K562 (cell line): ENCODE results near the gene CISTR. TPM values are rescaled to one million over a fixed set of nuclear protein-coding genes. Genes with fewer than 3 reads are reported as not detected.

Source experiments
- ATAC-seq: fragments of 200-7000 bp; cut with Tn5 transposase; 3 replicates; pipeline ENCODE4 v1.9.1; 2020; ENCODE audit warnings: moderate library complexity
- BruUV-seq: library from RNA; stranded (reverse); fragments of 400-500 nt; replicated peaks from 2 replicates; lab custom pipeline; 2021; lab: Mats Ljungman, UMichigan
- CTCF ChIA-PET: fragments of 300-600 bp; formaldehyde crosslinking; extraction: SDS; loops from one replicate; lab custom pipeline; 2021; ENCODE audit warnings: low intra/inter-chr PET ratio; lab: Yijun Ruan, JAX
- POLR2A ChIA-PET: fragments of 300-600, 350-650 bp; sonication (Branson Sonifier 250); formaldehyde crosslinking; extraction: SDS; loops from one replicate; lab custom pipeline; 2021; ENCODE audit warnings: antibody characterized with exemption, inconsistent platforms; lab: Yijun Ruan, JAX
- DNase-seq, 4 experiments: peaks; one replicate each; pipeline versions ENCODE4 v3.0.0 to v3.0.0-alpha.2; 2011 to 2018; ENCODE audit warnings: low spot score in 3 of 4, mixed read lengths in 3 of 4; ENCODE audit errors: extremely low read depth in 1 of 4
- FAIRE-seq: peaks from 2 replicates; lab custom pipeline; 2011; peaks lifted over from hg19 to GRCh38; lab: Jason Lieb, UNC
- H2AFZ ChIP-seq: 2 replicates; pipeline ENCODE4 v1.6.0; 2011; ENCODE audit warnings: low read depth, low read length, control low read depth, inconsistent platforms
- H3K27ac ChIP-seq: fragments of 200-600 bp; 3 replicates; pipeline ENCODE4 v1.8.0; 2011; ENCODE audit warnings: low read depth, mild to moderate bottlenecking, control low read depth, inconsistent platforms, low read length, moderate library complexity, mixed read lengths; ENCODE audit errors: extremely low read depth
- H3K27me3 ChIP-seq, 2 experiments: fragments of 300-600 bp in 1 of 2; 2 replicates in 1 of 2; 3 replicates in 1 of 2; pipeline versions ENCODE4 v1.6.0 to v1.8.0; 2011; ENCODE audit warnings: inconsistent platforms in 2 of 2, low read length in 2 of 2, mild to moderate bottlenecking in 1 of 2, mixed read lengths in 1 of 2, moderate library complexity in 1 of 2; ENCODE audit not compliant: control insufficient read depth in 2 of 2, insufficient read depth in 2 of 2
- H3K36me3 ChIP-seq: fragments of 300-600 bp; 3 replicates; pipeline ENCODE4 v1.8.0; 2011; ENCODE audit warnings: mild to moderate bottlenecking, low read length, inconsistent platforms; ENCODE audit not compliant: control insufficient read depth, insufficient read depth
- H3K4me1 ChIP-seq, 2 experiments: fragments of 200-600 bp in 1 of 2; replicated peaks in 1 of 2; 2 replicates in 1 of 2; 3 replicates in 1 of 2; pipeline versions ENCODE4 v1.5.1 to v1.8.0; 2011; ENCODE audit warnings: inconsistent platforms in 2 of 2, low read length in 2 of 2, mild to moderate bottlenecking in 1 of 2, mixed read lengths in 1 of 2, moderate library complexity in 1 of 2; ENCODE audit not compliant: control insufficient read depth in 2 of 2, insufficient read depth in 2 of 2
- H3K4me2 ChIP-seq: 2 replicates; pipeline ENCODE4 v1.6.1; 2011; ENCODE audit warnings: low read length, control low read depth, inconsistent platforms, mixed read lengths; ENCODE audit not compliant: insufficient read depth
- H3K4me3 ChIP-seq: fragments of 200-600 bp; sonication (generic), shearing (Covaris generic); 2 replicates; pipeline ENCODE4 v1.5.1; 2016; ENCODE audit warnings: control low read depth, inconsistent platforms
- H3K79me2 ChIP-seq: fragments of 200-600 bp; 3 replicates; pipeline ENCODE4 v1.8.0; 2011; ENCODE audit warnings: low read length, inconsistent platforms; ENCODE audit not compliant: control insufficient read depth, insufficient read depth
- H3K9ac ChIP-seq, 2 experiments: 2 replicates each; pipeline versions ENCODE4 v1.6.0 to v1.6.1; 2011; ENCODE audit warnings: low read depth in 2 of 2, low read length in 2 of 2, control low read depth in 1 of 2, inconsistent platforms in 1 of 2, mild to moderate bottlenecking in 1 of 2, mixed read lengths in 1 of 2; ENCODE audit not compliant: insufficient read depth in 1 of 2
- H3K9me1 ChIP-seq: one replicate; pipeline ENCODE4 v1.6.0; 2011; ENCODE audit warnings: inconsistent platforms, mild to moderate bottlenecking, low read length, moderate library complexity; ENCODE audit not compliant: control insufficient read depth, insufficient read depth
- H3K9me3 ChIP-seq: replicated peaks from 2 replicates; pipeline ENCODE4 v1.5.1; 2011; ENCODE audit warnings: low read depth, low read length, inconsistent platforms; ENCODE audit not compliant: control insufficient read depth, insufficient read depth
- H4K20me1 ChIP-seq: replicated peaks from 2 replicates; pipeline ENCODE4 v1.6.1; 2011; ENCODE audit warnings: low read length, inconsistent platforms, mixed read lengths; ENCODE audit not compliant: control insufficient read depth, insufficient read depth
- ARNT ChIP-seq, 2 experiments: fragments of 450-650 bp; IDR thresholded peaks; 2 replicates each; pipeline ENCODE4 v1.6.1; 2016; ENCODE audit warnings: mild to moderate bottlenecking in 1 of 2
- ELF4 ChIP-seq: fragments of 450-650 bp; formaldehyde crosslinking; IDR thresholded peaks from 2 replicates; pipeline ENCODE4 v1.4.0; 2022; ENCODE audit warnings: missing genetic modification characterization
- HOXB6 ChIP-seq: fragments of 250-450 bp; sonication (Bioruptor Pico); IDR thresholded peaks from 2 replicates; pipeline ENCODE4 v1.5.1; 2022; ENCODE audit warnings: mild to moderate bottlenecking, borderline replicate concordance
- KDM5B ChIP-seq: fragments of 200-600 bp; sonication (generic); IDR thresholded peaks from 2 replicates; pipeline ENCODE4 v1.6.1; 2012; ENCODE audit warnings: low read depth, mild to moderate bottlenecking, moderate library complexity, low read length, control low read depth, inconsistent platforms; ENCODE audit not compliant: insufficient replicate concordance
- MTF1 ChIP-seq: fragments of 250-450 bp; sonication (Bioruptor Pico); IDR thresholded peaks from 2 replicates; pipeline ENCODE4 v1.9.0; 2021; ENCODE audit warnings: moderate library complexity, mild to moderate bottlenecking, inconsistent platforms, borderline replicate concordance
- NFIC ChIP-seq: fragments of 450-650 bp; IDR thresholded peaks from 2 replicates; pipeline ENCODE4 v1.6.1; 2017; ENCODE audit warnings: mild to moderate bottlenecking, inconsistent platforms
- OTX1 ChIP-seq: fragments of 450-650 bp; formaldehyde crosslinking; IDR thresholded peaks from 2 replicates; pipeline ENCODE4 v1.4.0; 2022; ENCODE audit warnings: mild to moderate bottlenecking
- SOX6 ChIP-seq: fragments of 450-650 bp; IDR thresholded peaks from 2 replicates; pipeline ENCODE4 v1.6.1; 2014; ENCODE audit warnings: mild to moderate bottlenecking
- ZC3H8 ChIP-seq: fragments of 450-650 bp; IDR thresholded peaks from 2 replicates; pipeline ENCODE4 v1.6.1; 2017
- ZNF263 ChIP-seq: sonication (generic); formaldehyde crosslinking; IDR thresholded peaks from 2 replicates; pipeline ENCODE4 v1.8.0; 2022; ENCODE audit warnings: mild to moderate bottlenecking, missing genetic modification reagents, borderline replicate concordance
- WGBS: fragments of 100-300 bp; shearing (Covaris generic); methylation state at CpG from one replicate; pipeline ENCODE4 v1.1.6; 2016; ENCODE audit warnings: low coverage, mixed read lengths; ENCODE audit not compliant: insufficient coverage; ENCODE audit errors: missing lambda C conversion rate; 5-methylcytosine and 5-hydroxymethylcytosine counted together
- in situ Hi-C: fragments of 300-500 bp; cut with MboI; formaldehyde crosslinking; loops from 4 replicates; pipeline ENCODE4 v1.15.0; 2018; ENCODE audit warnings: inconsistent platforms, mixed read lengths
- intact Hi-C: fragments of 100-400 bp; cut with micrococcal nuclease; formaldehyde crosslinking; loops from 2 replicates; pipeline ENCODE4 v1.14.2; 2022
- polyA plus RNA-seq, 8 experiments: library from polyadenylated mRNA; depleted of rRNA in 4 of 8; stranded (reverse) in 5 of 8; unstranded in 3 of 8; fragments of >200 nt; fragmentation: Nextera tagmentation in 2 of 8; fragmentation: Illumina TruSeq in 1 of 8; extraction: Ambion mirVana in 2 of 8; extraction: Trizol in 1 of 8; gene quantifications; 2 replicates each; pipeline versions ENCODE4 v1.2.1 to v1.2.3, GENCODE V29; 2011 to 2014; ENCODE audit warnings: inconsistent platforms in 1 of 8, missing spikeins in 1 of 8
- total RNA-seq, 7 experiments: library from RNA; depleted of rRNA in 6 of 7; stranded (reverse); fragments of >200 nt in 6 of 7; fragmentation: Illumina TruSeq in 2 of 7; extraction: Trizol in 2 of 7; gene quantifications; 2 replicates each; pipeline versions ENCODE4 v1.2.1 to v1.2.3, GENCODE V29; 2011 to 2021; ENCODE audit warnings: low replicate concordance in 1 of 7
- TF ChIP-seq, protein P1 (sequence below): fragments of 250-450 bp; sonication (Bioruptor Pico); IDR thresholded peaks from 2 replicates; pipeline ENCODE4 v1.8.0; 2021; ENCODE audit warnings: borderline replicate concordance, mild to moderate bottlenecking, moderate library complexity; ENCODE audit not compliant: poor library complexity, severe bottlenecking
- TF ChIP-seq, protein P2 (sequence below): sonication (generic); formaldehyde crosslinking; IDR thresholded peaks from 2 replicates; pipeline ENCODE4 v1.8.1; 2023; ENCODE audit warnings: mild to moderate bottlenecking, missing genetic modification reagents

Gene CISTR
- total and polyA plus RNA-seq, 9 of the 15 experiments (the other 6 are each of a cell fraction or from before 2014, with no cell fraction given): not detected

DNA sequence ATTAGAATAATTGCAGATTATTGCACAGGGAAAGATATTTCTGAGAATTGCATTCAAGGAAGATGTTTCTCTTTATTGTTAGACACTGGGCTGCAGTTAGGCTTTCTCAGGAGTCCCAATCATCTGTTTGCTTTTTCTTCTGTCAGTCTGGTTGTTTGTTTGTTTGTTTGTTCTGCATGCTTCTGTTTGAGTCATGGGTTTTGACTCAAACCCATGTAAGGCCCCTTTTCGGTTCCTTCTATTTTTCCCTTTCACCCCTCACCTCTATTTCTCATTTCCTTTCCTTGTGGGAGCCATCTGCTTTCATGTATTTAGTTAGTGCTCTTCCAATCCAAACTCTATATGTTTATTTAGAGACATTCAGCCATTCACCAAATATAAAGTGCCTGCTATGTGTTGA is 25.1 kb upstream of the CISTR start (continued):
- TF ChIP-seq ELF4 (CRISPR knock-in tag): no peak
- TF ChIP-seq SOX6: no peak
- no peak for TF ChIP-seq HOXB6 (CRISPR knock-in tag)
- TF ChIP-seq KDM5B: no peak

DNA sequence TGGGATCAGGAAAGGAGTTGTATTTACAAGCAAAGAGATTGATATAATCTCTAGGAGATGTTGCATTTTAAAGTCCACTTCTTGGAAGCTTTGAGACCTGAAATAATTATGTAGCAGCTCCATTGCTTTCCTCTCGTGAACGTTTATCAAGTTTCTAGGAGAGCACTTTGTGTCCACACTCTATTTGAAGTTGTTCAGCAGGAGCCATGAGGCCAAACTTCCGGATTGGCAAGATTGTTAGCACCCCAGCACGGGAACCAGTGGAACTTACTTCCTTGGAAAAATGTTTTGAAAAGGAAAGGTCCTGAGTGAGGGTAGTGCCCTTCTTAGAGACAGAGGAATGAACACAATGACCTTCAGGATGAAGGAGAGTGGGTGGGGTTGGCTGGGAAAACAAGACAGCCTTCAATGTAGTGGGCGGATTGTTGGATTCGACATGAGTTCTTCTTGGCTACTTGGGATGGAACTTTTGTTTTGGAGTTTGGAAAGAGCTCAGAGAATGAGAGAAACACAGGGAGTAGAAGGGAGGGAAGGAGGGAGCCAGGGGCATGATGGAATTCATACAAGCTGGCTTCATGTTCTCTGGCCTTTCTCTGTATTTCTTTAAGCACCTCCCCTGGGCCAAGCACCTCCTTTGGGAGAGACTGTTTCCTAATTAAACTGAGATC is 23.8 kb upstream of the CISTR start:
- WGBS: 0% methylated on average over 6 of the region's 6 CpGs
- FAIRE-seq (no peak), DNase-seq (no peak), ATAC-seq (no peak)
- no peaks in the 10 kb centered on the region for H4K20me1 ChIP-seq
- no peaks in the 10 kb centered on the region for H3K36me3 ChIP-seq
- no peaks in the 10 kb centered on the region for H3K79me2 ChIP-seq
- in situ Hi-C loops: no loop called here
- H3K9ac ChIP-seq: no peak overlapping the region
- no peaks in the 10 kb centered on the region for H3K9me1 ChIP-seq
- H3K9me3 ChIP-seq: no peaks in the 10 kb centered on the region
- H3K4me2 ChIP-seq: no peak overlapping the region
- CTCF ChIA-PET: interaction anchor here (0.6 kb wide), 1 partner anchor 34 kb away, joined by 5 read pairs; no protein-coding TSS in a partner anchor
- no peak overlapping the region for H2AFZ ChIP-seq
- BruUV-seq: no TSS peak
- no peaks in the 10 kb centered on the region for H3K4me1 ChIP-seq
- no peak overlapping the region for H3K27ac ChIP-seq
- no peak overlapping the region for H3K4me3 ChIP-seq
- intact Hi-C loops: no loop called here
- no peak for TF ChIP-seq MTF1 (CRISPR knock-in tag)
- TF ChIP-seq ZC3H8: no peak
- TF ChIP-seq, protein P1, sequence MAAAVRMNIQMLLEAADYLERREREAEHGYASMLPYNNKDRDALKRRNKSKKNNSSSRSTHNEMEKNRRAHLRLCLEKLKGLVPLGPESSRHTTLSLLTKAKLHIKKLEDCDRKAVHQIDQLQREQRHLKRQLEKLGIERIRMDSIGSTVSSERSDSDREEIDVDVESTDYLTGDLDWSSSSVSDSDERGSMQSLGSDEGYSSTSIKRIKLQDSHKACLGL (CRISPR knock-in tag): no peak
- TF ChIP-seq NFIC: no peak
- no peak for TF ChIP-seq OTX1 (CRISPR knock-in tag)
- TF ChIP-seq ARNT (IDR thresholded peaks at IDR 0.05): no peak
- TF ChIP-seq, protein P2, sequence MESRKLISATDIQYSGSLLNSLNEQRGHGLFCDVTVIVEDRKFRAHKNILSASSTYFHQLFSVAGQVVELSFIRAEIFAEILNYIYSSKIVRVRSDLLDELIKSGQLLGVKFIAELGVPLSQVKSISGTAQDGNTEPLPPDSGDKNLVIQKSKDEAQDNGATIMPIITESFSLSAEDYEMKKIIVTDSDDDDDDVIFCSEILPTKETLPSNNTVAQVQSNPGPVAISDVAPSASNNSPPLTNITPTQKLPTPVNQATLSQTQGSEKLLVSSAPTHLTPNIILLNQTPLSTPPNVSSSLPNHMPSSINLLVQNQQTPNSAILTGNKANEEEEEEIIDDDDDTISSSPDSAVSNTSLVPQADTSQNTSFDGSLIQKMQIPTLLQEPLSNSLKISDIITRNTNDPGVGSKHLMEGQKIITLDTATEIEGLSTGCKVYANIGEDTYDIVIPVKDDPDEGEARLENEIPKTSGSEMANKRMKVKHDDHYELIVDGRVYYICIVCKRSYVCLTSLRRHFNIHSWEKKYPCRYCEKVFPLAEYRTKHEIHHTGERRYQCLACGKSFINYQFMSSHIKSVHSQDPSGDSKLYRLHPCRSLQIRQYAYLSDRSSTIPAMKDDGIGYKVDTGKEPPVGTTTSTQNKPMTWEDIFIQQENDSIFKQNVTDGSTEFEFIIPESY (CRISPR knock-in tag): no peak
- no peak for TF ChIP-seq ZNF263 (CRISPR knock-in tag)
- H3K27me3 ChIP-seq: peaks cover 21 to 22% of the 10 kb centered on the region in 2 experiments; a peak in 4 of 5 replicates
- POLR2A ChIA-PET: interaction anchor here (0.6 kb wide), 1 partner anchor 14 kb away, joined by 4 read pairs; no protein-coding TSS in a partner anchor
